HG03280 (cell line): ENCODE data around the gene EPB42.
"Not testable (repeated sequence)": the region's sequence is repeated elsewhere in the genome, so short reads cannot be mapped to it uniquely, and the experiment has no call there.

ENCODE experiments used
- ATAC-seq: cut with Tn5 transposase; IDR thresholded peaks from one replicate; pipeline ENCODE4 v1.9.1; 2021; ENCODE audit warnings: mild to moderate bottlenecking, moderate library complexity; ENCODE audit not compliant: unreplicated experiment

EPB42 gene

GRCh38 chr15:43213466-43213865 is 7.4 kb downstream of the EPB42 start:
- no peak for ATAC-seq

- ATAC-seq = no peak
These were observed 7.9 kb downstream of the EPB42 start for GRCh38 chr15:43212951-43213350.

GRCh38 chr15:43212299-43212698 is 8.5 kb downstream of the EPB42 start:
- no peak for ATAC-seq

DNA sequence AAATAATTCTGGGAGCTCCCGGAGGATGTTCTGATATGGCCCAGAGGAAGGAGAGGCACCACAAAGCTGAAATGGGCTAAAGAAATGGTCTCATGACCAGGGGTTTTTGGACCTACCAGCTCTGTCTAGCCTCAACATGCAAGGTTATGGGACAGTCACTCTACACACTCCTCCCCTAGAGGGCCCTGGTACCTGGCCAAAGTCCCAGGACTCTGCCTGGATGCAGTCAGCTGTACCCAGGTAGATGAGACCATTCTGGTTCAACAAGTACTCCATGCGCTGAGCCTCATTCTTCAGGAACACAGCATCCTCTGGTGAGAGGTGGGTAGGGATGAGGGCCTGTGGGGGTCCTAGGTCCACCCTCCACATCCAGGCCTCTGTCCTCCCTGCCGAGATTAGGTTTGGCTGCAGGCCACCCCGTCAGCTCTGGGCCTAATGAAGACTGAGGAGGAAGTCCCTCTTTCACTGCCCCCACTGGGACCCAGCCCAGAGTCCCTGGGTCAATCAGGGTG is 9.5 kb downstream of the EPB42 start:
- ATAC-seq = no peak

DNA sequence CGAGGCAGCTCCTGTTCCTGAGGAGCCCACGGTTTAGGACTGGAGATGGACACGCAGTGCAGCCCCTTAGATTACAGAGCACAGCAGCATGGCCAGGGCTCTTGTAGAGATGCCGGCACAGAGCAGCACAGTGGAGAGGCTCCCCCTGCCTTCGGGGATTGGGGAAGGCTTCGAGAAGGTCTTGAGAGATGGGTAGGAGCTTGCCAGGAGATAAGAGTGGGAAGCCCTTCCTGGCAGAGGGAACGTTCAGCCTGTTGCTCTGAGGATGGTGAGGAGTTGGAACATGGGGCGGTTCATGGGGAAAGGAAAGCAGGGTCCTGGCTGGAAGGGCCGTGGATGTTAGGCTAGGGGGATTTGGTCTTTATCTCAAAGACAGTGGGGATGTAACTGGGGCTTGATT is 10.0 kb downstream of the EPB42 start:
- ATAC-seq = no peak

- ATAC-seq = no peak
These were observed 10.6 kb downstream of the EPB42 start for GRCh38 chr15:43210172-43210745.

GRCh38 chr15:43209059-43209824 is 11.6 kb downstream of the EPB42 start:
- no peak for ATAC-seq

DNA sequence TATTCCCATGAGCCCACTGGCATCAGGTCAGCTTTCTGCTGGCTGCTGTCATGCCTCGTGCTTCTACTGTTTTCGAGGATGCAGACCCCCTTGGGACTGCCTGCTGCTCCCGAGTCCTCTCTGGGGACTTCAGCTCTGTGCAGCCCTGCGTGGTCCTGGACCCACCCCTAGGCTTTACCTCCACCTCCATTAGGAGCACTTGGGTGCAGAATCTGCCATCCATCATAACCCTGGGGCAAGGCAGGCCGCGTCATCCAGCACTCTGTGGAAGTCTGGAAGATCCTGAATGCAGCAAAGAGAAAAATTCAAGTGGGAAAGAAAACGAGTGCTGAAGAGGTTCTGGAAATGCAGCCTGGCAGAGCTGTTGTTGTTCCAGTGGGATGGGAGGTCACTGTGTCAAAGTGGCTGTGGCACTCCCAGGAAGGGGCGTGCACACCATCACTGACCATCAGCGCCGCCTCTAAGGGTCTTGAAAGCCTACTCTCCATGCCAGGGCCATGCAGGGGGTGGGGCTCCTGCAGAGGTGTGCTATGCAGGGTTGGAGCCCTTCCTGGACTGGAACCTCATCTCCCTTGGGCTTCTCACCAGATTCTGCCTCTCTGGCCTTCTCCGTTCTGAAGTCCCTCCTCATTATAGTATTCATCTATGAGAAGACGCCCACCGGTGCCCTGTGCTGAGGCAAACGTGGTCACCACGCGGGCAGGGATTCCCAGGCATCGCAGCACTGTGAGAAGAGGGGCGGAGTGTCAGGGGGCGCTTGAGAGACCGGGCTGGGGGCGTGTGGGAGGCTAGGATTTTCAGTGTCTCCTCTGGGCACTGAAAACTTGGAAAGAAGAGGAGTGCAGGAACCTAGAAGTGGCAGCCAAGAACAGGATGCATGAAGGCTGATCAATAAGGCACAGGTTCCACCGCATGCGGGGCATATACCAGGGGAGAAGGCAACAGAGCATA is 12.5 kb downstream of the EPB42 start:
- ATAC-seq = no peak

GRCh38 chr15:43207024-43207423 is 13.8 kb downstream of the EPB42 start:
- ATAC-seq = no peak

DNA sequence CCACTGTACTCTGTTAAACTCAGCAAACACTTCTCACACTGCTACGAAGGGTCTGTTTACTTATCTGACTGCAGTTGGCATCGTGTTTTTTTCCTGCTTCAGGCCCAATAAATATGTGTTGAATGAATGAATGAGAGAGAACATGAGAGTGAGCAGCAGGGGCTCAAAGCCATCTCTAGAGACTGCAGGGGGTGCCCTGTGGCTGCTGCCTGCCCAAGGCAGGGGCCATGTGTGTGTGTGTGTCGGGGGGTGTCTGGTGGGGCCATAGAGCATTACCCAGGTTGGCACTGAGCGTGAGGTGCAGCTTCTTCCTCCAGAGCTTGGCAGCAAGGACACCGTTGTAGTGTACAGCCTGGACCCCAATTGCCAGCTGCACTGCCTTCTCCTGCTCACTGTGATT is 14.8 kb downstream of the EPB42 start:
- no peak for ATAC-seq

GRCh38 chr15:43204016-43204901 is 16.6 kb downstream of the EPB42 start:
- no peak for ATAC-seq

DNA sequence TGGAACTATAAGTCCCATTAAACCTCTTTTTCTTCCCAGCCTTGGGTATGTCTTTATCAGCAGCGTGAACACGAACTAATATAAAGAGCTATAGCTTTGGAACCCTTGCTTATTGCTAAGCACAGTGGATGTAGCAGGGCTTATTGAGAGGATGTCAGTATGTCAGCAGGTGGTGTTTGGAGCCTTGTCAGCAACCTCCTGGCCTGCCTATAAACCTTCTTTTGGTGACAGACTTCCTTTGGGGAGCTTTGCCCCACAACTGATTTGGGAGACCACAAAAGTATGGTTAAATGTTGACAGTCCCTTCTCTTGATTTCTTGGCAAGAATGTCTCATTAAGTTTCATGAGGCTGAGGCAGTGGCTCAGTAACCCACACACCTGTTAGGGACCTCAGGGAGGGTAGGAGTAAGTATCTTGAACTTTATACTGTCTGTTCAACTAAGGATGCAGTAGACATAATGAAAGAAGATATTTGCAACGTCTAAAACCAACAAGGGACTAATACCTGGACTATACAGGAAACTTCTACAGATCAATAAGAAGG is 20.8 kb downstream of the EPB42 start:
- no peak for ATAC-seq

DNA sequence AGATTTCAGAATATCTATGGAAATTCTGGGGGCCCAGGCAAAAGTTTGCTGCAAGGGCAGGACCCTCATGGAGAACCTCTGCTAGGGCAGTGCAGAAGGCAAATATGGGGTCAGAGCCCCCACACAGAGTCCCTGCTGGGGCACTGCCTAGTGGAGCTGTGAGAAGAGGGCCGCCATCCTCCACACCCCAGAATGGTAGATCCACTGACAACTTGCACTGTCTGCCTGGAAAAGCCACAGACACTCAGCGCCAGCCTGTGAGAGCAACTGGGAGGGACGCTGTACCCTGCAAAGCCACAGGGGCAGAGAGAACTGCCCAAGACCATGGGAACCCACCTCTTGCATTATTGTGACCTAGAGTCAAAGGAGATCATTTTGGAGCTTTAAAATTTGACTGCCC is 21.8 kb downstream of the EPB42 start:
- no peak for ATAC-seq

DNA sequence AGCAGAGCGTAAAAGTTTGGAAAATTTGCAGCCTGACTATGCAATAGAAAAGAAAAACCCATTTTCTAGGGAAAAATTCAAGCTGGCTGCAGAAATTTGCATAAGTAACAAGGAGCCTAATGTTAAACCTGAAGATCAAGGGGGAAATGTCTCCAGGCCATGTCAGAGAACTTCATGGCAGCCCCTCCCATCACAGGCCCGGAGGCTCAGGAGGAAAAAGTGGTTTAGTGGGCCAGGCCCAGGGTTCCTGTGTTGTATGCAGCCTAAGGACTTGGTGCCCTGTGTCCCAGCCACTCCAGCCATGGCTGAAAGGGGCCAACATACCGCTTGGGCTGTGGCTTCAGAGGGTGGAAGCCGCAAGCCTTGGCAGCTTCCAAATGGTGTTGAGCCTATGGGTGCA is 22.3 kb downstream of the EPB42 start:
- ATAC-seq = not testable (repeated sequence)

- not testable (repeated sequence) for ATAC-seq
These were observed 23.0 kb downstream of the EPB42 start for GRCh38 chr15:43197773-43198172.

GRCh38 chr15:43196760-43197548 is 23.9 kb downstream of the EPB42 start:
- no peak for ATAC-seq

- ATAC-seq = no peak
These were observed 26.0 kb downstream of the EPB42 start for GRCh38 chr15:43194795-43195194.

- ATAC-seq = no peak
These were observed 27.1 kb downstream of the EPB42 start for GRCh38 chr15:43193710-43194109.

- ATAC-seq = no peak
These were observed 30.6 kb downstream of the EPB42 start for GRCh38 chr15:43190178-43190577.
